Activated CD4-positive, alpha-beta T cell treated with anti-CD3 and anti-CD28 coated beads, Interleukin-2, amount 10 ng/mL, durations not matched to agents 24 days and 14 days (primary cell): ENCODE measurements around the gene NUP93. TPM values are rescaled to one million over a fixed set of nuclear protein-coding genes. Genes with fewer than 3 reads are reported as not detected.

Source experiments
- DNase-seq: peaks from one replicate; pipeline ENCODE4 v3.0.0; 2022
- H3K27ac Mint-ChIP-seq: one replicate; pipeline ENCODE4 v1.8.0; 2022; ENCODE audit warnings: mild to moderate bottlenecking, mixed read lengths
- H3K27me3 Mint-ChIP-seq: one replicate; pipeline ENCODE4 v1.8.0; 2022; ENCODE audit warnings: mixed read lengths
- H3K36me3 Mint-ChIP-seq: one replicate; pipeline ENCODE4 v1.8.0; 2022; ENCODE audit warnings: low read depth, mild to moderate bottlenecking, mixed read lengths
- H3K4me1 Mint-ChIP-seq: one replicate; pipeline ENCODE4 v1.8.0; 2021; ENCODE audit warnings: mixed read lengths
- H3K4me3 Mint-ChIP-seq: one replicate; pipeline ENCODE4 v1.8.0; 2022; ENCODE audit warnings: mild to moderate bottlenecking, moderate library complexity, mixed read lengths
- H3K9me3 Mint-ChIP-seq: one replicate; pipeline ENCODE4 v1.8.0; 2021; ENCODE audit warnings: mixed read lengths
- intact Hi-C: fragments of 100-400 bp; cut with micrococcal nuclease; formaldehyde crosslinking; loops from one replicate; pipeline ENCODE4 v1.15.1; 2023
- total RNA-seq: library from RNA; stranded (reverse); gene quantifications from 2 replicates; pipeline ENCODE4 v1.2.3, GENCODE V29; 2022

Gene NUP93
- total RNA-seq, 1 donor from 2014 or later: 168 TPM

- no peak overlapping the region for H3K27ac Mint-ChIP-seq
- no peaks in the 10 kb centered on the region for H3K36me3 Mint-ChIP-seq
- no peak for DNase-seq
- H3K27me3 Mint-ChIP-seq: peaks cover 5% of the 10 kb centered on the region
- no peaks in the 10 kb centered on the region for H3K4me1 Mint-ChIP-seq
- intact Hi-C loops: no loop called here
- no peaks in the 10 kb centered on the region for H3K9me3 Mint-ChIP-seq
- no peak overlapping the region for H3K4me3 Mint-ChIP-seq
These were observed 34.7 kb upstream of the NUP93 start for GRCh38 chr16:56695246-56695645.

- H3K4me1 Mint-ChIP-seq: peaks cover 9% of the 10 kb centered on the region
- intact Hi-C loops: no loop called here
- H3K36me3 Mint-ChIP-seq: no peaks in the 10 kb centered on the region
- DNase-seq: no peak
- H3K27me3 Mint-ChIP-seq: peaks cover 5% of the 10 kb centered on the region
- no peak overlapping the region for H3K27ac Mint-ChIP-seq
- no peak overlapping the region for H3K4me3 Mint-ChIP-seq
- H3K9me3 Mint-ChIP-seq: no peaks in the 10 kb centered on the region
These were observed 32.3 kb upstream of the NUP93 start for GRCh38 chr16:56697456-56698155.

- no peak for DNase-seq
- Mint-ChIP-seq H3K27me3 (peaks cover 5% of the 10 kb centered on the region), H3K4me3 (no peak overlapping the region), H3K36me3 (no peaks in the 10 kb centered on the region), H3K9me3 (no peaks in the 10 kb centered on the region), H3K4me1 (peaks cover 9% of the 10 kb centered on the region), H3K27ac (no peak overlapping the region)
- intact Hi-C loops: loop anchor here (10.0 kb wide), 1 partner anchor 185 kb away; no protein-coding TSS in a partner anchor
These were observed 29.7 kb upstream of the NUP93 start for GRCh38 chr16:56700195-56700594.

GRCh38 chr16:56700631-56701030 lies 29.3 kb upstream of the NUP93 start:
- Mint-ChIP-seq H3K9me3 (no peaks in the 10 kb centered on the region), H3K36me3 (no peaks in the 10 kb centered on the region), H3K4me1 (peaks cover 12% of the 10 kb centered on the region), H3K4me3 (no peak overlapping the region), H3K27me3 (peaks cover 5% of the 10 kb centered on the region), H3K27ac (no peak overlapping the region)
- no peak for DNase-seq
- intact Hi-C loops: loop anchor here (10.0 kb wide), 1 partner anchor 186 kb away; no protein-coding TSS in a partner anchor

GRCh38 chr16:56701534-56701933 lies 28.4 kb upstream of the NUP93 start:
- Mint-ChIP-seq H3K4me3 (no peak overlapping the region), H3K27ac (no peak overlapping the region), H3K9me3 (no peaks in the 10 kb centered on the region), H3K4me1 (peaks cover 12% of the 10 kb centered on the region), H3K36me3 (no peaks in the 10 kb centered on the region), H3K27me3 (peaks cover 5% of the 10 kb centered on the region)
- intact Hi-C loops: loop anchor here (10.0 kb wide), 1 partner anchor 187 kb away; no protein-coding TSS in a partner anchor
- no peak for DNase-seq

GRCh38 chr16:56702836-56703235 lies 27.1 kb upstream of the NUP93 start:
- no peak overlapping the region for H3K4me3 Mint-ChIP-seq
- intact Hi-C loops: loop anchor here (1.0 to 10.0 kb wide), 5 partner anchors 21 to 188 kb away; partner anchors contain the start of gene MT1X
- no peaks in the 10 kb centered on the region for H3K9me3 Mint-ChIP-seq
- no peaks in the 10 kb centered on the region for H3K36me3 Mint-ChIP-seq
- no peak overlapping the region for H3K27ac Mint-ChIP-seq
- peaks cover 14% of the 10 kb centered on the region for H3K4me1 Mint-ChIP-seq
- no peak for DNase-seq
- peaks cover 2% of the 10 kb centered on the region for H3K27me3 Mint-ChIP-seq

- H3K4me1 Mint-ChIP-seq: peaks cover 29% of the 10 kb centered on the region
These were observed 21.1 kb upstream of the NUP93 start for GRCh38 chr16:56708525-56709442.

GRCh38 chr16:56709443-56710040 lies 20.4 kb upstream of the NUP93 start:
- Mint-ChIP-seq H3K4me1 (peaks cover 29% of the 10 kb centered on the region), H3K36me3 (no peaks in the 10 kb centered on the region), H3K4me3 (peak overlapping the region; percentile 67), H3K27ac (peak overlapping the region; percentile 73), H3K9me3 (no peaks in the 10 kb centered on the region), H3K27me3 (no peaks in the 10 kb centered on the region)
- intact Hi-C loops: loop anchor here (2.0 to 10.0 kb wide), 2 partner anchors 19 to 195 kb away; no protein-coding TSS in a partner anchor
- DNase-seq: no peak

More at GRCh38 chr16:56708525-56709442, 21.1 kb upstream of the NUP93 start:
- H3K27me3 Mint-ChIP-seq: no peaks in the 10 kb centered on the region
- peak; percentile 76 for DNase-seq
- peak overlapping the region; percentile 67 for H3K4me3 Mint-ChIP-seq
- intact Hi-C loops: loop anchor here (2.0 to 10.0 kb wide), 2 partner anchors 20 to 194 kb away; no protein-coding TSS in a partner anchor
- H3K27ac Mint-ChIP-seq: peak overlapping the region; percentile 73
- H3K36me3 Mint-ChIP-seq: no peaks in the 10 kb centered on the region
- H3K9me3 Mint-ChIP-seq: no peaks in the 10 kb centered on the region

GRCh38 chr16:56710181-56710737 lies 19.7 kb upstream of the NUP93 start:
- Mint-ChIP-seq H3K9me3 (no peaks in the 10 kb centered on the region), H3K4me3 (no peak overlapping the region), H3K4me1 (peaks cover 29% of the 10 kb centered on the region), H3K36me3 (no peaks in the 10 kb centered on the region), H3K27me3 (no peaks in the 10 kb centered on the region), H3K27ac (no peak overlapping the region)
- intact Hi-C loops: no loop called here
- DNase-seq: no peak

- Mint-ChIP-seq H3K9me3 (no peaks in the 10 kb centered on the region), H3K27me3 (no peaks in the 10 kb centered on the region), H3K4me1 (peaks cover 27% of the 10 kb centered on the region), H3K4me3 (no peak overlapping the region), H3K36me3 (no peaks in the 10 kb centered on the region), H3K27ac (no peak overlapping the region)
- intact Hi-C loops: no loop called here
- no peak for DNase-seq
These were observed 18.1 kb upstream of the NUP93 start for GRCh38 chr16:56711862-56712261.

GRCh38 chr16:56713794-56714193 lies 16.1 kb upstream of the NUP93 start:
- H3K36me3 Mint-ChIP-seq: no peaks in the 10 kb centered on the region
- H3K9me3 Mint-ChIP-seq: no peaks in the 10 kb centered on the region
- H3K27ac Mint-ChIP-seq: no peak overlapping the region
- H3K27me3 Mint-ChIP-seq: peaks cover 2% of the 10 kb centered on the region
- H3K4me1 Mint-ChIP-seq: peaks cover 16% of the 10 kb centered on the region
- no peak for DNase-seq
- no peak overlapping the region for H3K4me3 Mint-ChIP-seq
- intact Hi-C loops: no loop called here

GRCh38 chr16:56715126-56715525 lies 14.8 kb upstream of the NUP93 start:
- H3K27ac Mint-ChIP-seq: no peak overlapping the region
- intact Hi-C loops: no loop called here
- H3K4me1 Mint-ChIP-seq: peaks cover 6% of the 10 kb centered on the region
- no peaks in the 10 kb centered on the region for H3K9me3 Mint-ChIP-seq
- peaks cover 4% of the 10 kb centered on the region for H3K27me3 Mint-ChIP-seq
- DNase-seq: no peak
- no peaks in the 10 kb centered on the region for H3K36me3 Mint-ChIP-seq
- no peak overlapping the region for H3K4me3 Mint-ChIP-seq

- Mint-ChIP-seq H3K4me3 (no peak overlapping the region), H3K36me3 (no peaks in the 10 kb centered on the region), H3K27me3 (peaks cover 6% of the 10 kb centered on the region), H3K4me1 (no peaks in the 10 kb centered on the region), H3K27ac (no peak overlapping the region), H3K9me3 (no peaks in the 10 kb centered on the region)
- DNase-seq: no peak
- intact Hi-C loops: no loop called here
These were observed 13.2 kb upstream of the NUP93 start for GRCh38 chr16:56716761-56717160.
